GM12878 (cell line): Measurements from ENCODE around the gene CPT1C. TPM values are rescaled to one million over a fixed set of nuclear protein-coding genes. Genes with fewer than 3 reads are reported as not detected.

Experiments used
- ATAC-seq: fragments of 200-7000 bp; cut with Tn5 transposase; 3 replicates; pipeline ENCODE4 v1.9.1; 2020; ENCODE audit warnings: mild to moderate bottlenecking, moderate library complexity
- BruUV-seq: library from RNA; stranded (reverse); fragments of 400-500 nt; replicated peaks from 2 replicates; lab custom pipeline; 2021; lab: Mats Ljungman, UMichigan
- CTCF ChIA-PET: fragments of 300-600 bp; sonication (Branson Sonifier 250); formaldehyde crosslinking; extraction: SDS; loops from one replicate; lab custom pipeline; 2021; ENCODE audit warnings: inconsistent platforms; lab: Yijun Ruan, JAX
- POLR2A ChIA-PET: fragments of 350-600 bp; formaldehyde crosslinking; extraction: SDS; loops from one replicate; lab custom pipeline; 2021; ENCODE audit warnings: inconsistent platforms; lab: Charles Lee
- RAD21 ChIA-PET: fragments of 300-600 bp; sonication (Branson Sonifier 250); formaldehyde crosslinking; loops from one replicate; lab custom pipeline; 2023; ENCODE audit warnings: antibody characterized with exemption; ENCODE audit not compliant: unreplicated experiment; lab: Charles Lee
- SMC1A ChIA-PET: fragments of 300-600 bp; sonication (Branson Sonifier 250); formaldehyde crosslinking; loops from one replicate; lab custom pipeline; 2023; ENCODE audit not compliant: unreplicated experiment, uncharacterized antibody; lab: Charles Lee
- DNase-seq: peaks from one replicate; pipeline ENCODE4 v3.0.0-alpha.2; 2011; ENCODE audit warnings: low read depth, low spot score
- FAIRE-seq: peaks from 3 replicates; lab custom pipeline; 2011; peaks lifted over from hg19 to GRCh38; lab: Jason Lieb, UNC
- H2AFZ ChIP-seq: 2 replicates; pipeline ENCODE4 v1.6.0; 2011; ENCODE audit warnings: low read depth, low read length, control low read depth; ENCODE audit not compliant: control insufficient read depth
- H3K27ac ChIP-seq: 2 replicates; pipeline ENCODE4 v1.5.1; 2011; ENCODE audit warnings: control low read depth; ENCODE audit not compliant: control insufficient read depth, insufficient read depth
- H3K27me3 ChIP-seq, 2 experiments: replicated peaks in 1 of 2; 2 replicates each; pipeline versions ENCODE4 v1.6.0 to v1.6.1; 2011; ENCODE audit warnings: low read length in 1 of 2; ENCODE audit not compliant: control insufficient read depth in 2 of 2, insufficient read depth in 2 of 2
- H3K36me3 ChIP-seq, 2 experiments: 2 replicates each; pipeline ENCODE4 v1.5.1; 2011; ENCODE audit warnings: low read length in 1 of 2; ENCODE audit not compliant: control insufficient read depth in 2 of 2, insufficient read depth in 2 of 2
- H3K4me1 ChIP-seq: 2 replicates; pipeline ENCODE4 v1.6.1; 2011; ENCODE audit warnings: mild to moderate bottlenecking, low read length, moderate library complexity, mixed read lengths; ENCODE audit not compliant: control insufficient read depth, insufficient read depth
- H3K4me2 ChIP-seq: 2 replicates; pipeline ENCODE4 v1.6.0; 2011; ENCODE audit warnings: control low read depth; ENCODE audit not compliant: control insufficient read depth, insufficient read depth
- H3K4me3 ChIP-seq: fragments of 200-600 bp; sonication (generic); 2 replicates; pipeline ENCODE4 v1.5.1; 2016
- H3K79me2 ChIP-seq: 2 replicates; pipeline ENCODE4 v1.6.0; 2011; ENCODE audit warnings: low read length; ENCODE audit not compliant: control insufficient read depth, insufficient read depth
- H3K9ac ChIP-seq: 2 replicates; pipeline ENCODE4 v1.8.0; 2011; ENCODE audit warnings: low read length, control low read depth, mixed read lengths; ENCODE audit not compliant: control insufficient read depth, insufficient read depth
- H3K9me3 ChIP-seq: replicated peaks from 3 replicates; pipeline ENCODE4 v1.5.1; 2011; ENCODE audit warnings: mild to moderate bottlenecking, low read length; ENCODE audit not compliant: control insufficient read depth, insufficient read depth
- H4K20me1 ChIP-seq: 2 replicates; pipeline ENCODE4 v1.6.0; 2011; ENCODE audit not compliant: control insufficient read depth, insufficient read depth
- BCL3 ChIP-seq: IDR thresholded peaks from 2 replicates; pipeline ENCODE4 v1.6.1; 2011; ENCODE audit warnings: borderline replicate concordance, low read depth, mild to moderate bottlenecking, moderate library complexity, low read length; ENCODE audit not compliant: insufficient read depth, poor library complexity, severe bottlenecking
- CREB1 ChIP-seq: IDR thresholded peaks from 2 replicates; pipeline ENCODE4 v1.6.1; 2012; ENCODE audit warnings: low read depth, mild to moderate bottlenecking, inconsistent platforms
- JUND ChIP-seq: IDR thresholded peaks from 2 replicates; pipeline ENCODE4 v1.6.1; 2012; ENCODE audit warnings: low read depth, mild to moderate bottlenecking, low read length, improper control_type of control experiment, moderate library complexity
- MEF2B ChIP-seq: fragments of 450-650 bp; IDR thresholded peaks from 2 replicates; pipeline ENCODE4 v1.6.1; 2018; ENCODE audit warnings: mild to moderate bottlenecking, moderate library complexity; ENCODE audit not compliant: partially characterized antibody, poor library complexity, severe bottlenecking
- MTA2 ChIP-seq: fragments of 450-650 bp; IDR thresholded peaks from 2 replicates; pipeline ENCODE4 v1.6.1; 2016; ENCODE audit warnings: low read depth, mild to moderate bottlenecking, moderate library complexity
- MYB ChIP-seq: fragments of 150-350 bp; IDR thresholded peaks from 2 replicates; pipeline ENCODE4 v1.6.1; 2014; ENCODE audit warnings: mild to moderate bottlenecking, low read depth, low read length, borderline replicate concordance
- POLR2AphosphoS5 ChIP-seq: IDR thresholded peaks from 2 replicates; pipeline ENCODE4 v1.6.1; 2011; ENCODE audit warnings: mild to moderate bottlenecking, low read length, inconsistent platforms
- RAD21 ChIP-seq: IDR thresholded peaks from 2 replicates; pipeline ENCODE4 v1.6.1; 2011; ENCODE audit warnings: mild to moderate bottlenecking, low read depth, low read length, moderate library complexity; ENCODE audit not compliant: insufficient read depth
- RAD51 ChIP-seq: fragments of 450-650 bp; IDR thresholded peaks from 2 replicates; pipeline ENCODE4 v1.6.1; 2016; ENCODE audit warnings: moderate library complexity, mild to moderate bottlenecking, inconsistent platforms
- SMARCA5 ChIP-seq: fragments of 450-650 bp; IDR thresholded peaks from 2 replicates; pipeline ENCODE4 v1.6.1; 2017; ENCODE audit warnings: mild to moderate bottlenecking
- SP1 ChIP-seq: IDR thresholded peaks from one replicate; pipeline ENCODE4 v1.6.1; 2011; ENCODE audit warnings: low read depth, low read length
- TCF7 ChIP-seq: IDR thresholded peaks from 2 replicates; pipeline ENCODE4 v1.6.1; 2014; ENCODE audit warnings: antibody characterized with exemption, borderline replicate concordance
- WGBS: methylation state at CpG from one replicate; pipeline ENCODE4 v1.1.6; 2016; ENCODE audit warnings: low lambda C conversion rate; ENCODE audit not compliant: insufficient replicate concordance, insufficient coverage; ENCODE audit errors: missing lambda C conversion rate; 5-methylcytosine and 5-hydroxymethylcytosine counted together
- in situ Hi-C: fragments of 300-500 bp; cut with MboI; formaldehyde crosslinking; loops from 9 replicates; pipeline ENCODE4 v1.14.3; 2018; ENCODE audit warnings: mixed read lengths
- intact Hi-C: fragments of 100-400 bp; cut with micrococcal nuclease; formaldehyde crosslinking; loops from one replicate; pipeline ENCODE4 v1.14.2; 2022; ENCODE audit not compliant: unreplicated experiment
- polyA plus RNA-seq, 11 experiments: library from polyadenylated mRNA; depleted of rRNA in 4 of 11; unstranded in 6 of 11; stranded (reverse) in 5 of 11; fragments of >200 nt; fragmentation: Nextera tagmentation in 4 of 11; fragmentation: Illumina TruSeq in 1 of 11; extraction: Ambion mirVana in 4 of 11; extraction: Trizol in 1 of 11; gene quantifications; 1 replicate in 1 of 11; 2 replicates in 10 of 11; pipeline versions ENCODE4 v1.2.1 to v1.2.3, GENCODE V29; 2011 to 2016; ENCODE audit warnings: inconsistent platforms in 2 of 11, missing spikeins in 2 of 11, low read depth in 1 of 11
- total RNA-seq, 4 experiments: library from RNA; depleted of rRNA in 3 of 4; stranded (reverse); fragments of >200 nt in 3 of 4; fragmentation: Illumina TruSeq in 1 of 4; extraction: Trizol in 1 of 4; gene quantifications; 2 replicates each; pipeline versions ENCODE4 v1.2.1 to v1.2.3, GENCODE V29; 2013 to 2021

Gene CPT1C
- total and polyA plus RNA-seq, 10 of the 15 experiments (the other 5 are each of a cell fraction or from before 2014, with no cell fraction given): 0.04 to 0.56 (median 0.21) TPM; not detected in 3

DNA sequence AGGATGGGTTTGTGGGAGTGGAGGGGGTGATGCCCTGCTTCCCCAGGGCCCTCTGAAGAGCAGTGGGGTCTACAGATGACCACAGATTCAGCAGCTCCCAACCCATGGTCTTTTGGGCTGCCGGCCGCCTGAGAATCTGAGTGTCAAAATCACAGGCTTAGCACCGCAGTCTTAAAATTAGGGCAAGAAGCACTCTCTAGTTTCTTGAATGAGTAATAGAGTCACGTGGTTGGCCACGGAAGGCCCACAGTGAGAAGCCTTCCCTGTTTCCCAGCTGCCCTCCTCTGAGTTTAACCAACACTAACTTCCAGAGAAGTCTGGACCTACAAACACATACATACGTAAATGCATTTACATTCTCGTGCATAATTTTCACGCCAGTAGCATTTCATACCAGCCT, 8.6 kb upstream of the CPT1C start:
- ChIA-PET RAD21 (no interaction called here), CTCF (interaction anchor here (1.3 to 1.9 kb wide), 3 partner anchors 9 to 112 kb away, joined by 3 to 12 read pairs (median 11); partner anchors contain the start of gene RRAS), SMC1A (interaction anchor here (1.6 kb wide), 1 partner anchor 9 kb away, joined by 6 read pairs; no protein-coding TSS in a partner anchor), POLR2A (interaction anchor here (1.0 kb wide), 1 partner anchor 10 kb away, joined by 6 read pairs; no protein-coding TSS in a partner anchor)
- peaks cover 16% of the 10 kb centered on the region for H4K20me1 ChIP-seq
- ATAC-seq (no peak), FAIRE-seq (no peak), DNase-seq (no peak)
- H3K36me3 ChIP-seq: peaks cover 24 to 36% of the 10 kb centered on the region in 2 experiments
- TF ChIP-seq RAD21: no peak
- TF ChIP-seq JUND: no peak
- TF ChIP-seq MEF2B: no peak
- TF ChIP-seq POLR2AphosphoS5: peak; percentile 35; the same call in 1 of the 2 replicates
- in situ Hi-C loops: no loop called here
- no peaks in the 10 kb centered on the region for H3K9me3 ChIP-seq
- H3K9ac ChIP-seq: no peak overlapping the region
- 78% methylated on average over 8 of the region's 8 CpGs for WGBS
- no peak overlapping the region for H3K4me3 ChIP-seq
- peaks cover 45% of the 10 kb centered on the region for H3K79me2 ChIP-seq
- no peak overlapping the region for H2AFZ ChIP-seq
- intact Hi-C loops: no loop called here
- peaks cover 12% of the 10 kb centered on the region for H3K4me1 ChIP-seq
- no peak overlapping the region for H3K4me2 ChIP-seq
- H3K27me3 ChIP-seq: no peaks in the 10 kb centered on the region
- no TSS peak for BruUV-seq
- no peak overlapping the region for H3K27ac ChIP-seq

GRCh38 chr19:49683814-49684250, 7.1 kb upstream of the CPT1C start:
- no peak overlapping the region for H3K27ac ChIP-seq
- DNase-seq (no peak), ATAC-seq (no peak), FAIRE-seq (no peak)
- in situ Hi-C loops: no loop called here
- H3K9me3 ChIP-seq: no peaks in the 10 kb centered on the region
- peaks cover 24 to 44% of the 10 kb centered on the region in 2 experiments for H3K36me3 ChIP-seq
- ChIA-PET RAD21 (no interaction called here), SMC1A (no interaction called here), CTCF (interaction anchor here (0.5 to 2.0 kb wide), 7 partner anchors 9 to 309 kb away, joined by 3 to 6 read pairs (median 3); partner anchors contain the start of gene RRAS), POLR2A (no interaction called here)
- H3K27me3 ChIP-seq: no peaks in the 10 kb centered on the region
- peaks cover 12% of the 10 kb centered on the region for H3K4me1 ChIP-seq
- no peak overlapping the region for H3K9ac ChIP-seq
- H2AFZ ChIP-seq: no peak overlapping the region
- intact Hi-C loops: no loop called here
- peaks cover 31% of the 10 kb centered on the region for H3K79me2 ChIP-seq
- BruUV-seq: no TSS peak
- no peak overlapping the region for H3K4me3 ChIP-seq
- peaks cover 16% of the 10 kb centered on the region for H4K20me1 ChIP-seq
- 92% methylated on average over 18 of the region's 18 CpGs for WGBS
- H3K4me2 ChIP-seq: no peak overlapping the region
- TF ChIP-seq SMARCA5: no peak
- TF ChIP-seq BCL3: no peak
- no peak for TF ChIP-seq RAD51
- TF ChIP-seq JUND: no peak
- no peak for TF ChIP-seq MTA2
- TF ChIP-seq SP1: no peak
- TF ChIP-seq TCF7: no peak
- no peak for TF ChIP-seq CREB1
- TF ChIP-seq MYB: no peak
